PC-9 (cell line): ENCODE data around the gene HIF1AN.

Experiments used
- EZH2 ChIP-seq: fragments of 200-600 bp; sonication (generic); IDR thresholded peaks from 2 replicates; pipeline ENCODE4 v1.8.0; 2017; ENCODE audit warnings: antibody characterized with exemption, low read depth
- TF ChIP-seq, protein P1 (sequence below): fragments of 200-600 bp; sonication (generic); conservative IDR thresholded peaks from 2 replicates; pipeline ENCODE4 v1.6.1; 2017; ENCODE audit warnings: mixed run types, antibody characterized with exemption, mild to moderate bottlenecking, moderate library complexity

- TF ChIP-seq, protein P1, sequence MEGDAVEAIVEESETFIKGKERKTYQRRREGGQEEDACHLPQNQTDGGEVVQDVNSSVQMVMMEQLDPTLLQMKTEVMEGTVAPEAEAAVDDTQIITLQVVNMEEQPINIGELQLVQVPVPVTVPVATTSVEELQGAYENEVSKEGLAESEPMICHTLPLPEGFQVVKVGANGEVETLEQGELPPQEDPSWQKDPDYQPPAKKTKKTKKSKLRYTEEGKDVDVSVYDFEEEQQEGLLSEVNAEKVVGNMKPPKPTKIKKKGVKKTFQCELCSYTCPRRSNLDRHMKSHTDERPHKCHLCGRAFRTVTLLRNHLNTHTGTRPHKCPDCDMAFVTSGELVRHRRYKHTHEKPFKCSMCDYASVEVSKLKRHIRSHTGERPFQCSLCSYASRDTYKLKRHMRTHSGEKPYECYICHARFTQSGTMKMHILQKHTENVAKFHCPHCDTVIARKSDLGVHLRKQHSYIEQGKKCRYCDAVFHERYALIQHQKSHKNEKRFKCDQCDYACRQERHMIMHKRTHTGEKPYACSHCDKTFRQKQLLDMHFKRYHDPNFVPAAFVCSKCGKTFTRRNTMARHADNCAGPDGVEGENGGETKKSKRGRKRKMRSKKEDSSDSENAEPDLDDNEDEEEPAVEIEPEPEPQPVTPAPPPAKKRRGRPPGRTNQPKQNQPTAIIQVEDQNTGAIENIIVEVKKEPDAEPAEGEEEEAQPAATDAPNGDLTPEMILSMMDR = no peak
- TF ChIP-seq EZH2 = no peak
Measured at GRCh38 chr10:100507357-100507732, 28.4 kb upstream of the HIF1AN start.
